OCI-LY1 (cell line): ENCODE data around the gene CLEC20A.

ENCODE experiments used
- H2AFZ ChIP-seq: fragments of 200-600 bp; sonication (generic), shearing (Covaris generic); 2 replicates; pipeline ENCODE4 v1.6.0; 2014; ENCODE audit warnings: antibody characterized with exemption, mild to moderate bottlenecking, low read length
- H3F3A ChIP-seq: fragments of 200-600 bp; sonication (generic), shearing (Covaris generic); 2 replicates; pipeline ENCODE4 v1.6.0; 2014; ENCODE audit warnings: mild to moderate bottlenecking, antibody characterized with exemption, low read length, moderate library complexity; ENCODE audit not compliant: insufficient read depth
- H3K27ac ChIP-seq: fragments of 200-600 bp; sonication (generic); 2 replicates; pipeline ENCODE4 v1.5.1; 2014; ENCODE audit warnings: low read length, mixed run types, mild to moderate bottlenecking, low read depth; ENCODE audit not compliant: poor library complexity, severe bottlenecking
- H3K27me3 ChIP-seq: fragments of 200-600 bp; sonication (generic); 2 replicates; pipeline ENCODE4 v1.6.0; 2014; ENCODE audit warnings: antibody characterized with exemption, mild to moderate bottlenecking, low read length, moderate library complexity; ENCODE audit not compliant: insufficient read depth
- H3K36me3 ChIP-seq: fragments of 200-600 bp; sonication (generic); 2 replicates; pipeline ENCODE4 v1.6.1; 2014; ENCODE audit warnings: mild to moderate bottlenecking, antibody characterized with exemption, low read length, moderate library complexity, mixed read lengths; ENCODE audit not compliant: insufficient read depth
- H3K4me1 ChIP-seq: fragments of 200-600 bp; sonication (generic); 2 replicates; pipeline ENCODE4 v1.5.1; 2014; ENCODE audit warnings: mild to moderate bottlenecking, low read length, moderate library complexity; ENCODE audit not compliant: insufficient read depth, severe bottlenecking
- H3K4me2 ChIP-seq: fragments of 200-600 bp; sonication (generic), shearing (Covaris generic); 2 replicates; pipeline ENCODE4 v1.6.1; 2014; ENCODE audit warnings: low read length
- H3K4me3 ChIP-seq: fragments of 200-600 bp; sonication (generic); 2 replicates; pipeline ENCODE4 v1.5.1; 2014; ENCODE audit warnings: low read length, low read depth, mild to moderate bottlenecking, mixed read lengths; ENCODE audit not compliant: poor library complexity, severe bottlenecking
- H3K79me2 ChIP-seq: fragments of 200-600 bp; shearing (Covaris generic); 2 replicates; pipeline ENCODE4 v1.6.1; 2016; ENCODE audit warnings: mixed run types, low read length, mixed read lengths; ENCODE audit not compliant: insufficient read depth
- H3K9ac ChIP-seq: fragments of 200-600 bp; sonication (generic), shearing (Covaris generic); 2 replicates; pipeline ENCODE4 v1.6.1; 2014; ENCODE audit warnings: mild to moderate bottlenecking, low read length, mixed read lengths
- H3K9me2 ChIP-seq: fragments of 200-600 bp; sonication (generic), shearing (Covaris generic); 2 replicates; pipeline ENCODE4 v1.6.1; 2014; ENCODE audit warnings: low read depth, mild to moderate bottlenecking, low read length, mixed read lengths
- H3K9me3 ChIP-seq: fragments of 200-600 bp; shearing (Covaris generic); 2 replicates; pipeline ENCODE4 v1.6.1; 2014; ENCODE audit warnings: low read length, mixed read lengths
- H4K20me1 ChIP-seq: fragments of 200-600 bp; sonication (generic), shearing (Covaris generic); 2 replicates; pipeline ENCODE4 v1.6.0; 2016; ENCODE audit warnings: mild to moderate bottlenecking, low read length; ENCODE audit not compliant: insufficient read depth
- CTCF ChIP-seq: fragments of 200-600 bp; sonication (generic), shearing (Covaris generic); IDR thresholded peaks from 2 replicates; pipeline ENCODE4 v1.5.1; 2017; ENCODE audit warnings: mild to moderate bottlenecking, antibody characterized with exemption, low read length, moderate library complexity, mixed read lengths
- EZH2 ChIP-seq: fragments of 200-600 bp; sonication (generic), shearing (Covaris generic); IDR thresholded peaks from 2 replicates; pipeline ENCODE4 v1.8.0; 2017; ENCODE audit warnings: borderline replicate concordance, mixed run types, mild to moderate bottlenecking, antibody characterized with exemption, low read length, moderate library complexity, mixed read lengths

The CLEC20A gene

GRCh38 chr1:178493301-178493741 lies 3.4 kb downstream of the CLEC20A start:
- no peaks in the 10 kb centered on the region for H3K79me2 ChIP-seq
- no peak overlapping the region for H3K27ac ChIP-seq
- no peaks in the 10 kb centered on the region for H3K9me3 ChIP-seq
- H2AFZ ChIP-seq, result no peak overlapping the region
- H3K4me1 ChIP-seq, result no peaks in the 10 kb centered on the region
- H3K27me3 ChIP-seq, result peaks cover 11% of the 10 kb centered on the region; the same call in 1 of the 2 replicates
- H3K4me2 ChIP-seq, result no peak overlapping the region
- no peaks in the 10 kb centered on the region for H3K9me2 ChIP-seq
- no peak for TF ChIP-seq CTCF
- TF ChIP-seq EZH2, result no peak
- no peak overlapping the region for H3K4me3 ChIP-seq
- no peaks in the 10 kb centered on the region for H3F3A ChIP-seq
- no peaks in the 10 kb centered on the region for H3K36me3 ChIP-seq
- no peak overlapping the region for H3K9ac ChIP-seq
- H4K20me1 ChIP-seq, result no peaks in the 10 kb centered on the region

GRCh38 chr1:178492341-178492740 lies 4.4 kb downstream of the CLEC20A start:
- no peak overlapping the region for H2AFZ ChIP-seq
- no peak overlapping the region for H3K9ac ChIP-seq
- no peaks in the 10 kb centered on the region for H3K9me3 ChIP-seq
- no peak overlapping the region for H3K27ac ChIP-seq
- no peaks in the 10 kb centered on the region for H3K9me2 ChIP-seq
- peaks cover 11% of the 10 kb centered on the region; the same call in 1 of the 2 replicates for H3K27me3 ChIP-seq
- H3F3A ChIP-seq, result no peaks in the 10 kb centered on the region
- no peaks in the 10 kb centered on the region for H4K20me1 ChIP-seq
- no peaks in the 10 kb centered on the region for H3K4me1 ChIP-seq
- no peak overlapping the region for H3K4me2 ChIP-seq
- no peaks in the 10 kb centered on the region for H3K79me2 ChIP-seq
- no peaks in the 10 kb centered on the region for H3K36me3 ChIP-seq
- TF ChIP-seq EZH2, result no peak
- TF ChIP-seq CTCF, result no peak
- no peak overlapping the region for H3K4me3 ChIP-seq

- Histone ChIP-seq H4K20me1 (no peaks in the 10 kb centered on the region), H3K9me3 (no peaks in the 10 kb centered on the region), H3K9me2 (no peaks in the 10 kb centered on the region), H3K4me2 (no peak overlapping the region), H3K27ac (no peak overlapping the region), H3K27me3 (peaks cover 10% of the 10 kb centered on the region; the same call in 1 of the 2 replicates), H3K9ac (no peak overlapping the region), H3K4me3 (no peak overlapping the region), H3F3A (no peaks in the 10 kb centered on the region), H3K79me2 (no peaks in the 10 kb centered on the region), H3K36me3 (no peaks in the 10 kb centered on the region), H3K4me1 (peaks cover 4% of the 10 kb centered on the region), H2AFZ (no peak overlapping the region)
- TF ChIP-seq CTCF (no peak), EZH2 (no peak)
Observed at GRCh38 chr1:178491721-178492120, 5.0 kb downstream of the CLEC20A start.
